ENCODE data around the gene KY. TPM values are rescaled to one million over a fixed set of nuclear protein-coding genes. Genes with fewer than 3 reads are reported as not detected.

KY gene
- total RNA-seq, 4 donors from 2014 or later: 0.20 to 2.2 (median 1.5) TPM; not detected in 1

DNA sequence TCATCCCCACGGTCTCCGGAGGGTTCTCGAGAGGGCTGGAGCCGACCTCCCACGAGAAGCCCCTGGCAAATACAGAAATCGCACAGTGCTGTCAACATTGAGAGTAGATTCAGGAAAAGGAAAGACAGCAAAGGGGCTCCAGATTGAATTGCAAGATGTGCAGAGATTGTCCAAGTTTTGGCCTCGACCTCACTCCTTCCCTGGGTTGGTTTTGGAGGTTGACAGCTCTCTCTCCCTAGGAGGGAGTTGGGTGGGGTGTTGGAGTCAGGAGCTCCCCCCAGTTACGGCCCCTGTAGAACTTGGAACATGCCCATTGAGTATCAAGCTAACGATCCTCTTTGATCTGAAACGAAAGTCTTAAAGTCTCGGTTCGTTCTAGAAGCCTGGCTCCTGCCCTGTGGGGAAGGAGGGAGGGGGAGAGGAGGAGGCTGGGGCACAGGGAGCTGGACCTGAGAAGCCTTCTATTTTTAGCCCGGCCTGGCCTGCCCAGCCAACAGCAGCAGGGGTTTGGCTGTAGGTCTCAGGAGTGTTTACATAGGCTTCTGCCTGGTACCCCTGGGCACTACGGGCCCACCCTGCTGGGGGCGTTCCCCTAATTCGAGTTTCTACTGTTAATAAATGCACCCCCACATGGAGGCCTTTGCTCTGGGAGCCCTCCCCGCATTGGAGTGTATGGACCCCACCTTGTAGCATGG, 672 bp upstream of the KY start:
- DNase-seq (ENCODE audit: low spot score in 2 of 2): no peak
- H3K9me3 ChIP-seq: no peaks in the 10 kb centered on the region
- TF ChIP-seq, protein P1, sequence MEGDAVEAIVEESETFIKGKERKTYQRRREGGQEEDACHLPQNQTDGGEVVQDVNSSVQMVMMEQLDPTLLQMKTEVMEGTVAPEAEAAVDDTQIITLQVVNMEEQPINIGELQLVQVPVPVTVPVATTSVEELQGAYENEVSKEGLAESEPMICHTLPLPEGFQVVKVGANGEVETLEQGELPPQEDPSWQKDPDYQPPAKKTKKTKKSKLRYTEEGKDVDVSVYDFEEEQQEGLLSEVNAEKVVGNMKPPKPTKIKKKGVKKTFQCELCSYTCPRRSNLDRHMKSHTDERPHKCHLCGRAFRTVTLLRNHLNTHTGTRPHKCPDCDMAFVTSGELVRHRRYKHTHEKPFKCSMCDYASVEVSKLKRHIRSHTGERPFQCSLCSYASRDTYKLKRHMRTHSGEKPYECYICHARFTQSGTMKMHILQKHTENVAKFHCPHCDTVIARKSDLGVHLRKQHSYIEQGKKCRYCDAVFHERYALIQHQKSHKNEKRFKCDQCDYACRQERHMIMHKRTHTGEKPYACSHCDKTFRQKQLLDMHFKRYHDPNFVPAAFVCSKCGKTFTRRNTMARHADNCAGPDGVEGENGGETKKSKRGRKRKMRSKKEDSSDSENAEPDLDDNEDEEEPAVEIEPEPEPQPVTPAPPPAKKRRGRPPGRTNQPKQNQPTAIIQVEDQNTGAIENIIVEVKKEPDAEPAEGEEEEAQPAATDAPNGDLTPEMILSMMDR (IDR thresholded peaks at IDR 0.05): no peak
- TF ChIP-seq EP300 (IDR thresholded peaks at IDR 0.05) (no peak), POLR2A (IDR thresholded peaks at IDR 0.05) (no peak)
- no peaks in the 10 kb centered on the region for H3K36me3 ChIP-seq
- no peak overlapping the region for H3K27ac ChIP-seq
- 23 to 24% methylated on average over 13 to 15 of the region's 17 CpGs for WGBS, 2 donors
- peaks cover 0 to 16% (median 0%) of the 10 kb centered on the region in 4 donors for H3K4me1 ChIP-seq
- peak overlapping the region; percentile 26 to 46 (median 35) for H3K4me3 ChIP-seq
- peaks cover 0 to 5% of the 10 kb centered on the region in 2 donors for H3K27me3 ChIP-seq

DNA sequence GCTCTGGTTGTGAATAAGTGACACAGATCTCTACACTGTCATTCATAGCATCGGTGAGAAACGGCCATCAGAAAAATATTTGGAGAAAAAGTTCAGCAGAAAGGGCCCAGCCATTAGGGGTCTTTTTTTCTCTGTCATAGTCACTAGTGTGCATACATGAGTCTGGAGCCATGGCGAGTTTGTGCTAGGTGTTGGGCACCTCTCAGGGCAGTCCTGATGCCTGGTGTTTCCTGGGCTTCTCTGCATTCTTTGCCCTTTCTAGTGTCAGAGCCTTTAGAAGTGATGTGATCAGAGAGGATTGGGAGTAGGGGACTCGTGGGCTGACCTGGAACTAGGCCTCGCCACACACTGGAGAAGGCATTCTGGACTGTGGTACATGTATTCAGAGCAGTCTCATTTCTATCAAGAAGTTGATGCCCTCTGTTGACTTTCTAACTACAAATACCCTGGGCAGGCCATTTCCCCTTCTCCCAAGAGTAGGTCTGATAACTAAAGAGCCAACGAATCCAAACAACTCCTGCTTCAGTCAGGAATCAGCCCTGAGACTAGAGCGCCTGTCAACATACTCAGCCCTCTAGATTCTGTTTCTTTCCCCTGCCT, 1.6 kb downstream of the KY start:
- no peak overlapping the region for H3K27ac ChIP-seq

DNA sequence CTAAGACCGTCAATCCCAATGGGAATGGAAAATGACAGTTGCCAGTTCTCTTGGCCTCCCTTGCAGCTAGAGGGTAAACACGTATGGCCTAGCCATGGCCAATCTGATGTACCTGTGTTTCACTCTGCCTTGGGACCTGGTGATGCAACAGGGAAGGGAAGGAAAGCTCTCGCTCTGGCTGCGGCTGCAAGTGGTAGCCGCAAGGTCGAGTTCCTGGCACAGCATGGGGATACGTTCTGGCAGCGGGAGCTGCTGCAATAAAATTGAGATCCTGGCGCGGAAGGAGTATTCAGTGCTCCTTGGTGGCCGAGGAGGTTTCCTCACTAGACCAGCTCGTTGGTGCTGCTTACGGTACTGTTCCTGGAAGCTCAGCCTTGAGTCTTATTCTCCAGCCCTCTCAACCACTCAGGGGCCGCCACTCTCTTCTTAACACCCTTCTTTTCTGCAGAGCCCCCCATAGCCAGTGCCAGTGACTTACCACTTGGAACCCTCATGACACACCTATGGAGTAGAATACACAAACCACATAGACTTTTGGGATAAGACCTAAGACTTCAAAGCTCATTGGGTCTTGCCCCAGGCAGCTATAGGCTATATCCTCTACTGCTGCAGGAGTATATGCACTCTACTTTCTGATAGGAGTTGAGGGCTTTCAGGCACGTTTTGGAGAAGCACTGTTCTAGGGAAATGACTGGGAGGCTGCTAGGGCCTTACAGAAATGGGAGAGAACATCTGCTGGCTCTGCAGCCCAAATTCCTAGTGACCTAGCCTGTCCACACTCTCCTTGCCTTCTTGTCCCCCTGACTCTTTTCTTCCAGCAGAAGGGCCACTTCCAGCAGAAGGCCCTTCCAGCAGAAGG, 2.7 kb downstream of the KY start:
- Histone ChIP-seq H3K4me3 (no peak overlapping the region), H3K27me3 (peaks cover 0 to 5% of the 10 kb centered on the region in 2 donors), H3K9me3 (no peaks in the 10 kb centered on the region), H3K27ac (no peak overlapping the region), H3K4me1 (peaks cover 0 to 16% (median 0%) of the 10 kb centered on the region in 4 donors), H3K36me3 (no peaks in the 10 kb centered on the region)
- TF ChIP-seq, protein P1 (IDR thresholded peaks at IDR 0.05): no peak
- TF ChIP-seq POLR2A (IDR thresholded peaks at IDR 0.05): no peak
- no peak for TF ChIP-seq EP300 (IDR thresholded peaks at IDR 0.05)
- WGBS, 2 donors: 91 to 92% methylated on average over 15 of the region's 15 CpGs
- no peak for DNase-seq (ENCODE audit: low spot score in 2 of 2)

More for the DNA sequence above, 1.6 kb downstream of the KY start:
- H3K4me3 ChIP-seq: no peak overlapping the region
- H3K4me1 ChIP-seq: peaks cover 0 to 16% (median 0%) of the 10 kb centered on the region in 4 donors
- peaks cover 0 to 5% of the 10 kb centered on the region in 2 donors for H3K27me3 ChIP-seq
- 88 to 89% methylated on average over 7 of the region's 7 CpGs for WGBS, 2 donors
- H3K36me3 ChIP-seq: no peaks in the 10 kb centered on the region
- no peak for TF ChIP-seq EP300 (IDR thresholded peaks at IDR 0.05)
- TF ChIP-seq, protein P1 (IDR thresholded peaks at IDR 0.05): no peak
- TF ChIP-seq POLR2A (IDR thresholded peaks at IDR 0.05): no peak
- DNase-seq (ENCODE audit: low spot score in 2 of 2): no peak
- no peaks in the 10 kb centered on the region for H3K9me3 ChIP-seq

DNA sequence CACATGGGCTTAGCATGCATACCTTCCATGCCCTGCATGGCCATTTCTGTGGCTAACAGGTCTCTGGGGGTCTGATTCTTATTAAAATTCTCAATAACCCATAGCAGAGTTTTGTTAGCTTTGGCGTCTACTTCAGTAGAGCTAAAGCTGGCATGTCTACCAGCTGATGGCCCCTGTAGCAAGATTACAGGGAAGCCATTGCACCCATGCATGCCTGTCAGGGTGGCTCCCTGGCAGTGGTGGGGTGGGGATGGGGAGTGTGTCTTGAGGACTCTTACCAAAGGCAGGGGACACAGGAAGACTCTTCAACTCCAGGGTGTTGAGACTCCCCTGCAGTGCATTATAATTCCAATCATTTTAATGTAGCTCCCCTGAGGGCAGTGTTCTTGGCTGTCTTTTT, 4.7 kb downstream of the KY start:
- no peak overlapping the region for H3K4me3 ChIP-seq
- H3K27me3 ChIP-seq: peaks cover 0 to 5% of the 10 kb centered on the region in 2 donors
- TF ChIP-seq POLR2A (IDR thresholded peaks at IDR 0.05) (no peak), EP300 (IDR thresholded peaks at IDR 0.05) (no peak)
- TF ChIP-seq, protein P1 (IDR thresholded peaks at IDR 0.05): no peak
- no peaks in the 10 kb centered on the region for H3K9me3 ChIP-seq
- WGBS, 2 donors: 70 to 95% methylated on average over 1 of the region's 1 CpG
- DNase-seq (ENCODE audit: low spot score in 2 of 2): no peak
- no peak overlapping the region for H3K27ac ChIP-seq
- peaks cover 0 to 9% (median 0%) of the 10 kb centered on the region in 4 donors for H3K4me1 ChIP-seq
- no peaks in the 10 kb centered on the region for H3K36me3 ChIP-seq

Data from tibial nerve (tissue), 4 donors.